HG03097 (cell line): ENCODE results near the gene LIN28B.
"Not testable (repeated sequence)": the region's sequence is repeated elsewhere in the genome, so short reads cannot be mapped to it uniquely, and the experiment has no call there.

Experiments
- ATAC-seq: cut with Tn5 transposase; IDR thresholded peaks from one replicate; pipeline ENCODE4 v1.9.1; 2021; ENCODE audit not compliant: unreplicated experiment, low FRiP score

Gene LIN28B, protein sequence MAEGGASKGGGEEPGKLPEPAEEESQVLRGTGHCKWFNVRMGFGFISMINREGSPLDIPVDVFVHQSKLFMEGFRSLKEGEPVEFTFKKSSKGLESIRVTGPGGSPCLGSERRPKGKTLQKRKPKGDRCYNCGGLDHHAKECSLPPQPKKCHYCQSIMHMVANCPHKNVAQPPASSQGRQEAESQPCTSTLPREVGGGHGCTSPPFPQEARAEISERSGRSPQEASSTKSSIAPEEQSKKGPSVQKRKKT

DNA sequence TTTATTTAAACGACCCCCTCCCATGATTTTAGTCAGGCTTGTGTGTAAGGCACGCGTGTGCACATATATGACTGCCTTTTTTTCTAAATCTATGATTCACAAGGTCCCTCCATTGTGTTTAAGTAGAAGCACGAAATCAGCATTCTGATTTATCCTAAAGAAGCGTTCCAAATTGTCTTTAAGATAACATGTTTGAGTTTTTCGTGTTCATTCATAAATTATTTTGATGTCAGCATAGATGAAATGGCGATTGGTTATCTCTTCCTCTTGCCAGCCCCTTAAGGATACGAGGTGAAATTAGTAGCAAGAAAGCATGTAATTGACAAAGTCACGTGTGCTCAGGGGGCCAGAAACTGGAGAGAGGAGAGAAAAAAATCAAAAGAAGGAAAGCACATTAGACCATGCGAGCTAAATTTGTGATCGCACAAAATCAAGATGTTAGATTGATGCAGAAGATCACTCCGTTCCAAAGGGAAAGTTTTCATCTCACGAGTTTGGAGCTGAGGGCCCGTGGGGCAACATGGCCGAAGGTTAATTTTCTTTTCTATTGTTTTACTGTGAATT, at the start of gene LIN28B:
TSS of gene LIN28B (plus strand) at position 377 of the 564 bp plus-strand sequence. CDS start at position 521, 144 bp downstream.
- ATAC-seq, result no peak

DNA sequence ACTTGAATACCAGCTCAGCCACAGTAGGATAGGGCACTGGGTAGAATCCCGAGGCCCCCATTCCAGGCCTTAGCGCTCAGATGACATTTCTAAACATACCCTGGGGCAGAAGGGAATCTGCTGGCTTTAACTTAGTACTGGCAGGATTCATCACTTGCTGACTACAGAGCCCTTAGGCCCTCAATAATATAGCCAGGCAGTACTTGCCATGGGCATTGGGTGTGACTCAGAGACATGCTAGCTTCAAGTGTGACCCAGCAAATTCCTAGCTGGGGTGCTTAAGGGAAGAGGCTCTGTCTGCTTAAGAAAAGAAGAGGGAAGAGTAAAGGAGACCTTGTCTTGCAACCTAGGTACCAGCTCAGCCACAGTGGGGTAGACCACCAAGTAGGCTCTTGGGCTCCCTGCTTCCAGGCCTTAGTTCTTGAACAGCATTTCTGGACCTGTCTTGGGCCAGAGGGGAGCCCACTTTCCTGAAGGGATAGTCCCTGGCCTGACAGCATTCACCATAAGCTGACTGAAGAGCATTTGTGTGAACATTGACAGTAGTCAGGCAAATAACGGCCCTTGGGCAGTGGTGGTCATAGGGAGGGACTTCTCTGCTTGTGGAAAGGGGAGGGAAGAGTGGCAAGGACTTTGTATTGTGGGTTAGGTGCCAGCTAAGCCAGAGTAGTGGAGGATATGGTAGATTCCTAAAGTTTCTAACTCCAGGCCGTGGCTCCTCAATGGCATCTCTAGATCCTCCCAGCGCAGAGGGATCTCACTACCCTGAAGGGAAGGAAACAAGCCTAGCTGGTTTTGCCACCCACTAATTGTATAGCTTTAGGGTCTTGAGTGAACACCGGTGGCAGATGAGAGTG, 48.6 kb upstream of the LIN28B start:
- ATAC-seq, result no peak

DNA sequence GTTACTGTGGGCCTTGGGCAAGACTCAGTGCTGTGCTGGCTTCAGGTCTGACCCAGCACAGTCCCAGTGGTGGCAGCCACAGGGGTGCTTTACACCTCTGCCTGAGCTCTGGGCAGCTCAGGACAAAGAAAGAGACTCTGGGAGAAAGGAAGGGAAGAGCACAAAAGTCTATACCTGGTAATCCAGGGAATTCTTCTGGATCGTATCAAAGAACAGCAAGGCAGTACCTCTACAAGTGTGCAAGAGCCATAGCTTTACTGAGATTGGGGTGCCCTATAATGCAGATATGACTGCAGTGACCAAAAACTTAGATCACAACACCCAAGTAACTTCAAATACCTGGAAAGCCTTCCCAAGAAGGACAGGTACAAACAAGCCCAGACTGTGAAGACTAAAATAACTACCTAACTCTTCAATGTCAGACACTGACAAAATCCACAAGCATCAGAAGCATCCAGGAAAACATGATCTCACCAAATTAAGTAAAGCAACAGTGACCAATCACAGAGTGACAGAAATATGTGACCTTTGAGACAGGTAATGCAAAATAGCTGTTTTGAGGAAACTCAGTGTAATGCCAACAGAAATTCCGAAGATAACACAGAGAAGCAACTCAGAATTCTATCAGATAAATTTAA, 47.9 kb upstream of the LIN28B start:
- ATAC-seq, result no peak

DNA sequence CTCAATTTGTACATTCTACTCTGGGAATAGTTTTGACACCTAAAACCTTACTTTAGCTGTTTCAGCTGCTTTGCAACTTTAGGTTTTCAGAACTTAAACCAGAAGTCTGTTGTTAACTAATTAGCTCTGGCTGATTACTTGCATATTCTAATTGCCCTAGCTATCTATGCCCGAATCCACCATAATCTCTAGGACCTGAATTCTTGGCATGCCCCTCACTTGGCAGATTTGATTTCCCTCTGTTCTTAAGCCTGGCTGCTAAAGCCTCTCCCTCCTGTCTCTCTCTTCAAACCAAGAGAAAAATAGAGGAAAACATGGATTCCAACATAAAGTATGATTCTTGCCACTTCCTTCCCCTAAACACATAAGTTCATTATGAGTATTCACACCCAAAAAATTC, 35.0 kb upstream of the LIN28B start:
- ATAC-seq, result no peak

DNA sequence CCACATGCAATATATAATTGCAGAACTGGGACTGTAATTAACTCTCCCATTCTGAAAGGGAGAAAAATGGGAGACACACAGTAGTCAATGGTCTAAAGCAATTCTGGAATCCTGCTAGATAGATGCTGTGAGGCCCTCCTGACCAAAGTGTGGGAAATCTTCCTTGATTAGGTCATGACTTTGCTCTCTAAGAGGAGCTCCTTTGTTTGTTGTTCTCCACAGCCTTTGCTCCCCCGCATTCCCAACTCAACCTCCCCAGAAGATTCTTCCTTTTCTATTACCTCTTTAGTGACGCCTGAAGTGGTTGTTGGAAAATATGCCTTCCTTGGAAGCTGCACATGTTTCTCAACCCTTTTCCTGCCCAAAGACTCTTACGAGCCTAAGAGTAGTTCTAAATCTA, 28.8 kb upstream of the LIN28B start:
- no peak for ATAC-seq

DNA sequence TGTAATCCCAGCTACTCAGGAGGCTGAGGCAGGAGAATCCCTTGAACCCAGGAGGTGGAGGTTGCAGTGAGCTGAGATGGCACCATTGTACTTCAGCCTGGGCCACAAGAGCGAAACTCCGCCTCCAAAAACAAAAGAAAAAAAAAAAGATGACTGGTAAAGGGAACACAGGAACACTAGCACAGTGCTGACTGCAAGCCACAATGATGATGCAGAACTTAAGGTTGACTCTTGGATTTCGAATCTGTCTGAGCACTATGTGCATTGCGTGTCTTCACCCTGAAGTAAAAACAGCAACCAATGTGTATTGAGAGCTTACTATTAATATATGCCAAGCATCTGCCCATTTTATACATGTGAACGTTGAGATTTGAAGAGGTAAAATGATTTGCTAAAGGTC, 27.6 kb upstream of the LIN28B start:
- ATAC-seq, result no peak

DNA sequence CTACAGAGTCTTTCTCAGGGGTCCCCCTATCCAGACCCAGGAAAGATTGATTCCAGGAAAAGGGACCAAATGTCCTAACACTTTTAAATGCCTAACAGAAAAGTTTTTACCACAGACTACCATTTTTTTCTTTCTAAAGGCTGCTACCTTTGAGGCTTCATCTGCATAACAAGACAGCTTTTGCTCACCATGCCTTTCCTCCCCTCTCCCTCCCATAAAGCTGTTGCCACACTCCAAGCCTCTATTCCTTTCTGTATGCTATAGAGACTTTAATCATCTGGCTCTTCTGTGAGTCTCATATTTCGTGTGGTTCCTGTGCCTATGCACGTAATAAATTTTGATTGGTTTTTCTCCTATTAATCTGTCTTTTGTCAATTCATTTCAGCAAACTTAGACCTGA, 26.0 kb upstream of the LIN28B start:
- ATAC-seq, result no peak

DNA sequence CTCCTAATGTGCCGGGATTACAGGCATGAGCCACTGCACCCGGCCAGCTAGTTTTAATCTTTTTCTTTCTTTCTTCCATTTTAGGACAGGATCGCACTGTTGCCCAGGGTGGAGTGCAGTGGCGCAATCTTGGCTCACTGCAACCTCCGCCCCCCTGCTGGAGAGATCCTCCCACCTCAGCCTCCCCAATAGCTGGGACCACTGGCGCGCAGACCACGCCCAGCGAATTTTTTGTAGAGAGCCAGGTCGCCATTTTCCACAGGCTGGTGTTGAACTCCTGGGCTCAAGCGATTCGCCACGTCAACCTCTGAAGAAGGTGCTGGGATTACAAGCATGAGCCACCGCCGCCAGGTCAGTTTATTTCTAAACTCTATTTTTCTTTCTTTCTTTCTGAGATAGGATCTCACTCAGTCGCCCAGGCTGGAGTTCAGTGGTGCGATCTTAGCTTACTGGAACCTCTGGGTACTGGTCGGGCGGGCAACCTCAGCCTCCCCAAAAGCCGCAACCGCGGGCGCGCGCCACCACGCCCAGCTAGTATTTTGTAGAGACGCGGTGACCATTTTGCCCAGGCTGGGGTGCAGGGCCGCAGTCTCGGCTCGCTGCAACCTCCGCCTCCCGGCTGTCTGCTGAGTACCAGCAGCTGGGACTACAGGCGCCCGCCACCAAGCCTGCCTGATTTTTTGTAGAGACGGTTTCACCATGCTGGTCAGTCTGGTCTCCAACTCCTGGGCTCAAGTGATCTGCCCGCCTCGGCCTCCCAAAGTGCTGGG, 20.0 kb upstream of the LIN28B start:
- no peak for ATAC-seq

DNA sequence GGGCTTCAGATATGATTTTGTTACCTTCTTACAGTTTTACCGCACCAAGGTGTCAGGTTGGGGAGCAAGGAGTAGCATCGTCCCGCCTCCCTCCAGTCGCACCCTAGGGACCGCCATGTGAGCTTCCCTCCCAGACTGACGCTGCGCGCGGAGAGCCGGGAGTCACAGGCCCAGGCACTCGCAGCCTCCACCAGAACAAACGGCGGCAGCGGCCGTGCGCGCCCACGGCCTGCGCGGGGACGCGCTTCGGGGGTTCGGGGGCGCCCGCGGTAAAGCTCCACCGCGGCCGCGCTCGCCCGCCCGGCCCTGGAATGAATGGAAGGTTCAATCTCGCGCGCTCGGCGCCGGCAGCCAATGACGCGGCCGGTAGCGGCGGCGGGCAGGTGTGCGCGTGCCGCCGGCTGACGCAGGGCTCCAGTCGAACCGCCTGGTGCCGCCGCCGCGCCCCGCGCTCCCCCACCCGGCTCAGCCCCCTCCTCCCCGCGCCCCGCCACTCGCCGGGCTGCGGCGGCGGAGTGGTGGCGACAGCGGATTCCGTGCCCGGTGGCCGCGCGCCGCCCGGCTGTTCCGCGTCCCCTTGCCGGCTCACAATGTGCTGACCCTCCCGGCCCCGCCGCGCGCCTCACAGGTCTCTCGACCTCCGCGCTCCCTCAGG, 16.5 kb upstream of the LIN28B start:
- ATAC-seq, result no peak

DNA sequence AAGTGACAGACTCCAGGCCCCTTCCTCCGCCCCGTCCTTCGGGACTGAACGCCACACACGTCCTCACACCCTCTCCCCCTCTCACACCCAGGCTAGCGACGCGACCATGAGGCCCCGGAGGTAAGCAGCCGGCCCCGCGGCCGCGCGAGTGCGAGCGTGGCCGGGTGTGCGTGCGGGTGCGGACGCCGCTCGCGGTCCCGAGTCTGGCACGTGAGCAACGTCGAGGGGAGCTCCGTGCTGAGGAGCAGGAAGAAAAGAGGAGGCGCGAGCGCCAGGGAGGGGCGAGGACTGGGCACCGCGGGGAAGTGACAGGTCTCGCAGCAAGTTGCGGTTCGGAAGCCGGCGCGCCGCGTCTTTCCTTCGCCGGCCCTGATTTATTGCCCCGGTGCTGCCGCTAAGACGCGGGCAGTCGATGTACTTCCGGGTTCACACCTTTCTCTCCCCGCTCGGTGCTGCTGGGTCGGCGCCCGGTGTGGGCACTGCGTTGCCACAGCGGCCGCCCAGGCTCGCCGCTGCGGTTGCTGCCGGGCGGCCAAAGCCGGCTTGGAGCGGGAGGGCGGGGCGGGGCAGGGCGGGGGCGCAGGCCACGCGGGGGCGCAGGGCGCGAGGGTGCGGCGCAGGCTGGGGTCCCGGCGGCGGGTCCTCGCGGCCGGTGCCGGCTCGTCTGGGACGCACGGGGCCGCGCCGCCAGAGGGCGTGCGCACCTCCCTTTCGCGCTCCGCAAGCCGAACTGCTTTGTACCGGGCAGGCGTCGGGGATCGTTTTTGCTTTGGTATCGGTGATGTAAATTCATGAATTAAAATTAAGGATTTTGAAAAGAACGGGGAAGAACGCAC, 15.8 kb upstream of the LIN28B start:
- no peak for ATAC-seq

DNA sequence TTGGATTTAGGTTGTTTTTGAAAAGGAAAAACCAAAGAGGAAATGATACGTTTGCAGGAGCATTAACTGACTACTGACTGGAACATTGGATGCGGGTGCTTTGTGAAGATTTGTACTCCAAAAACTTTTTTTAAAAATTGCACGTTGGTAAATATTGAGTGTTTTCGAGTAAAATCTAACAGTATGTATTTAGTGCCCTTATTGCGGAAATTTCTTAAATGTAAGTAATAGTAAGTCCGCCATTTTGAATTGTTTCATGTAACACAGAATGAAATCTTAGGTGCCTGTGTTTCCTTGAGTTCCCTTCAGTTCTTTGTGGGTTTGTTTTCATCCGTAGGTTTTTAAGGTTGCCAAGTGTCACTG, 15.2 kb upstream of the LIN28B start:
- no peak for ATAC-seq

DNA sequence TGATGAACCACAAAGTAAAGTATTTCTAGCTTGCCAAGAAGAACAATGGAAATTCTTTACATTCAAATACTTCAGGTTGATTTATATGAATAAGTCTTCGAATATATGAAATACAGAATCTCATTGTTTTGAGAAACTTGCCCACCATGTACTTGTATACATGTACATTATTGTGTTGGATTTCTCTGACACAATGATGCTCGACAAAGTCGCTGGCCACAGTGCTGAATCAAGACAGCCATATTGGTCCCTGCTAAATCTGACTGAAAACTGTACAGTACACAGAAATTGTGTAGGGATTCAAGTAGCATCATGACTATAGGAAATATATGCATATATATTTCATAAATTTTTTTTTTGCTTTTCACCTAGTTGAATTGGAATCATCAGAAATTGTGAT, 13.1 kb upstream of the LIN28B start:
- no peak for ATAC-seq

DNA sequence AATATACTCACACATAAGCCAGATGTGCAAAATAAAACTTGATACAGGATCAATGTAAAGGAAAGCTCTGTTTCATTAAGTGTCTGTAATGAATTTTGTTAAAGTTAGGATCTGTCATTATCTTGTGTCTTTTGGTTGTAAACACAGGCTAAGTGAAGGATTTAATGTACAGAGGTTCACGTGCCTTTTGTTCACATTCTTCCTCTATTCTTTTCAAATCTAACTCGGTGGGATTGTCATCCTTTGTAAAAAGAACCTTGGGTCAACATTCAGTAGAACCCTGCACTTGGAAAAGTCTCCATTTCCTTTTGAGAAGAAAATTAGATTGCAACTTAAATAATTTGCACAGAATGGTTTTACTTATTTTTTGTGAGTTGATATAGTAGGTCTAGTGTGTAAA, 7.7 kb upstream of the LIN28B start:
- no peak for ATAC-seq

DNA sequence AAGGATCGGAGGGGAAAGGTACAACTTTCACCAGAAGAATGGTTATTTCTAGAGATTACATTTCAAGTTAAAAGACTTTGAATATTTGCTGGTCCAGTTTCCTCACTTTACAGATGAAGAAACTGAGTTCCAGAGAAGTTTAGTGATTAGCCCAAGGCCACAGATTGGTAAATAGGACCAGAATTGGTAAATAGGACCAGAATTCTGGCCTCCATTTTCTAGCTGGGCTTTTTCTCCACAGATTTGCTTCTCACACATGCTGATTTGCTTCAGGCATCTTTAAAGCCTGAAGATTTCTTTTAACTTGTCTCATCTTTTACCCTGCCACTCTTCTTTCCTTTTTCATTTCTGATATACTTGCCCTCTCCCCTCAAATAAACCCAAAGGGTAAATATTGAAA, 5.2 kb upstream of the LIN28B start:
- ATAC-seq, result no peak

DNA sequence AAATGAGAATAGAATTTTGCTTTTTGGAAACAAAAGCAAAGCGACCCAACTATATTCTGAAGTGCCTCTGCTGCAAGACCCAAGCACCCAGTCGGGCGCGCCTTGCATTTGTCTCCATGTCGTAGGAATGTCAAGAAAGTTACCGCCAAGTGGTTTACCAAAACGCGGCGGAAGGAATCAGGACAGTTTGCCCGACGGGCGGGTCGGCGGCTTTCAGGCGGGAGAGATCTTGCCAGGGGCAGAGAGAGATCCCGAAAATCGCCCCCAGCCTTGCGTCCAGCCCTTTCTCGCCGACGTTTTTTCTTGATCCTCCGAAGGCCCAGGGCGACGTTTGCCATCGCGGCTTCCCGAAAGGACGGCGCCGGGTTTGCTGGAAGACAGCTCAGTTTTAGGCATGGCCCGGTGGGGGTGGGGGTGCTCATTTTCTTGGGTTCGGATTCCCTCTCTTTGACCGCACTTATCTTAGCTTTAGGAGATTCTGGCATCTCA, 4.0 kb upstream of the LIN28B start:
- ATAC-seq, result no peak

DNA sequence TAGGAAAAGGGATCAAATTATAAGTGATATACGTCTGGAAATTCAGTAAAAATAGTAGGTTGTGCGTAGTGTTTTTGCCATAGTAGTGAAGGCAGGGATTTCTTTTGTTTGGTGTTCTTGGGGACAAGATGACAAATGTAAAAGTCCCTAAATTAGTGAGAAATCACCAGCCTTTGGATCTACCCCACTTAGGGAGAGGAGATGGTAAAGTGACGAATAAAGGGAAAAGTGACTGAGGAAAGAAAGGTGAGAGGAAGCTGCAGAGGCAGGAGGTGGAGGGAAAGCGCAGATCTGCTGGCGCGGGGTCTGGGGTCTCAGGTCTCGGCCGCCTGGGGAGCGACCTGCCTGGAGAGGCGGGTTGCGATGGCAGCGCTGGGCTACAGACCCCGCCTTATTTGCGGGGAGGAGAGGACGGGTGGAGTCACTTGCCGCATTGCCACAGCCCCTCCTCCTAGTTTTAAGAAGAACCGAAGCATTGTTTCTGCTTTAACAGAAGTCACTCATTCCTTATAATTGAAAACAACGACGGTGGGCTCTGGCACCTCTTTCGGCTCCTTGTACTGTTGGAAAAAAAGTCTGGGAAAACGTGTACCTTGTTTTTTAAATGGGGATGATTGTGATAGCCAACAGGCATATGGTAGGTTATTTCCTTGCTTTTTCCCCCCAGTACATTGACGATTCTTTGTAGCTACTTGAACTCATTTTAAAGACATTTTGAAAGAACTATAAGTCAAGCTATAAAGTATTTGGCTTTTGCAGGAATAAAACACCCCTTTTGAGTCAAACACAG, 3.3 kb upstream of the LIN28B start:
- not testable (repeated sequence) for ATAC-seq

DNA sequence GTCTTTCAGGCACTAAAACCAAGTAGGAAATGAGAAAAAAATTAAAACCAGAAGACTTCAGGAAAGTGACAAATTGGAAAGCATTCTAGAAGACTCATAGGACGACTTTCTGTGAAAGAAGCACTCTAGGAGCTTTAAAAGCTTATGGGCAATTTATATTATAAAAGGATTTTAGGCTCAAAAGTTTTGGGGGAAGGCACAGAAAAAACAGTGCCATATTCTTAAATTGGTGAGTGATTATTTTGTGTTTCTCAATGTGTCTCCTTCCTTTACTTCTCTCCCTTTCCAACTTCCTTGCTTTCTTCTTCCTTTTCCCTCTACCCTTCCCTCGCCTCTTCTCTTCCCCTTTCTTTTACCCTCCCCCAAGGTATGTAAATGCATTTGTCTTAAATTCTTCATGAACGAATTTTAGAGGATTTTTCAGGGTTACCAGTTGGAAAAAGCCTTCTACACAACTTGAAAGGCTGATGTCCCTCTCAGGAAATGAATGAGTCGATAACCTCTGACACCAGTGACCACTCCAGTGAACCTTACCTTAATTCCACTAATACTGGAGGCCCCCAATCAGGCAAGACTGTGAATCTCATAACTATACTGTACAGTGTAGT, 2.6 kb upstream of the LIN28B start:
- ATAC-seq, result no peak

DNA sequence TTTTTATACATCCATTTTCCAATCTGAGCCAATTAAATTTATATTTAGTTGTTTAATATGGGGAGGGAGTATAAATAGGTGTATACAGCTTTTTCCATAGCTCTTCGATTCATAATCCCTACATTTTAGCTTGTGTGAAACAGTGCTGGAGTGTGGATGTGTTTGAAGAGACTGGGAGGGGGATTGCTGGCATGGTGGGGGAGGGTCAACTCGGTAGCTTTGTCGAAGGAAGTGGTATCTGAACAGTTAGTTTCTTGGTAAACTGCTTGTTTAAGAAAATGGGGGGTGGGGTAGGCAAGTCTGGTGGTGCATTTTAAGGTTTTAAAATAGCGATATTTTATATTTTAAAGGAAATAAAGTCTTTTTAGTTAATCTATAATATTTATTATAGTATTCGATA, 1.4 kb upstream of the LIN28B start:
- ATAC-seq, result no peak
